B cell (primary cell): ENCODE results near the gene LNPK. TPM values are rescaled to one million over a fixed set of nuclear protein-coding genes. Genes with fewer than 3 reads are reported as not detected.

Experiments used
- ATAC-seq: fragments of 200-7000 bp; cut with Tn5 transposase; one replicate; pipeline ENCODE4 v1.10.0; 2021; ENCODE audit warnings: low read depth, mild to moderate bottlenecking, moderate number of reproducible peaks, moderate library complexity
- CTCF ChIA-PET: fragments of 350-600 bp; sonication (Branson Sonifier 250); formaldehyde crosslinking; loops from one replicate; lab custom pipeline; 2021; ENCODE audit warnings: antibody characterized with exemption, inconsistent platforms; lab: Charles Lee
- POLR2A ChIA-PET: fragments of 350-600 bp; sonication (Branson Sonifier 250); formaldehyde crosslinking; loops from one replicate; lab custom pipeline; 2021; ENCODE audit warnings: antibody characterized with exemption; lab: Charles Lee
- DNase-seq: peaks from one replicate; pipeline ENCODE4 v3.0.0; 2013
- H2AFZ ChIP-seq: 2 replicates; pipeline ENCODE4 v1.6.1; 2012; ENCODE audit warnings: mild to moderate bottlenecking, low read depth, low read length; ENCODE audit not compliant: insufficient read depth, poor library complexity, severe bottlenecking
- H3K27ac ChIP-seq, 2 donors: 1 replicate in 1 of 2; 2 replicates in 1 of 2; pipeline ENCODE4 v1.5.1; 2012 to 2013; ENCODE audit warnings: low read length in 2 of 2, mild to moderate bottlenecking in 2 of 2, moderate library complexity in 1 of 2
- H3K27me3 ChIP-seq, 4 experiments: fragments of 200-600 bp in 1 of 4; sonication (generic) in 1 of 4; replicated peaks in 1 of 4; 1 replicate in 2 of 4; 2 replicates in 2 of 4; pipeline versions ENCODE4 v1.6.1 to v1.7.0; 2013 to 2016; ENCODE audit warnings: low read length in 3 of 4, mild to moderate bottlenecking in 2 of 4, mixed read lengths in 1 of 4, moderate library complexity in 1 of 4; ENCODE audit not compliant: insufficient read depth in 4 of 4, control insufficient read depth in 3 of 4; ENCODE audit errors: control extremely low read depth in 1 of 4
- H3K36me3 ChIP-seq, 2 experiments: replicated peaks in 1 of 2; 1 replicate in 1 of 2; 2 replicates in 1 of 2; pipeline versions ENCODE4 v1.6.1 to v1.7.1; 2013; ENCODE audit warnings: low read length in 1 of 2; ENCODE audit not compliant: insufficient read depth in 2 of 2, control insufficient read depth in 1 of 2; ENCODE audit errors: control extremely low read depth in 1 of 2, extremely low read depth in 1 of 2
- H3K4me1 ChIP-seq, 2 donors: fragments of 200-600 bp in 1 of 2; sonication (generic) in 1 of 2; 1 replicate in 1 of 2; 2 replicates in 1 of 2; pipeline versions ENCODE4 v1.5.1 to v1.6.1; 2013 to 2017; ENCODE audit warnings: low read length in 2 of 2; ENCODE audit not compliant: control insufficient read depth in 2 of 2, insufficient read depth in 2 of 2
- H3K4me2 ChIP-seq: replicated peaks from 2 replicates; pipeline ENCODE3; 2012; ENCODE audit warnings: mild to moderate bottlenecking, low read depth, low read length; ENCODE audit not compliant: poor library complexity, severe bottlenecking
- H3K4me3 ChIP-seq, 5 experiments: fragments of 200-600 bp in 1 of 5; sonication (generic) in 1 of 5; 1 replicate in 3 of 5; 2 replicates in 2 of 5; pipeline versions ENCODE4 v1.5.1 to v1.7.0; 2011 to 2016; ENCODE audit warnings: low read length in 4 of 5, mild to moderate bottlenecking in 4 of 5, low read depth in 2 of 5, control low read depth in 1 of 5, moderate library complexity in 1 of 5; ENCODE audit not compliant: insufficient read depth in 1 of 5; ENCODE audit errors: control extremely low read depth in 1 of 5, extremely low read depth in 1 of 5
- H3K79me2 ChIP-seq: fragments of 200-600 bp; sonication (generic); one replicate; pipeline ENCODE4 v1.6.0; 2016; ENCODE audit warnings: low read length; ENCODE audit not compliant: control insufficient read depth, insufficient read depth
- H3K9ac ChIP-seq: fragments of 200-600 bp; sonication (generic); 2 replicates; pipeline ENCODE4 v1.6.1; 2017; ENCODE audit warnings: mild to moderate bottlenecking, low read length, moderate library complexity
- H3K9me3 ChIP-seq, 3 donors: one replicate each; pipeline versions ENCODE4 v1.6.1 to v1.7.1; 2013; ENCODE audit warnings: low read length in 2 of 3; ENCODE audit not compliant: control insufficient read depth in 2 of 3, insufficient read depth in 1 of 3; ENCODE audit errors: control extremely low read depth in 1 of 3
- H4K20me1 ChIP-seq: 2 replicates; pipeline ENCODE4 v1.6.0; 2012; ENCODE audit warnings: mild to moderate bottlenecking, low read length; ENCODE audit not compliant: insufficient read depth, control insufficient read depth, poor library complexity, severe bottlenecking
- H3K27ac Mint-ChIP-seq: one replicate; pipeline ENCODE4 v1.8.0; 2021; ENCODE audit warnings: mixed read lengths
- H3K27me3 Mint-ChIP-seq: one replicate; pipeline ENCODE4 v1.8.0; 2021; ENCODE audit warnings: mixed read lengths
- H3K4me1 Mint-ChIP-seq: one replicate; pipeline ENCODE4 v1.8.0; 2021; ENCODE audit warnings: mixed read lengths
- H3K4me3 Mint-ChIP-seq: one replicate; pipeline ENCODE4 v1.8.0; 2021; ENCODE audit warnings: mixed read lengths
- H3K9me3 Mint-ChIP-seq: one replicate; pipeline ENCODE4 v1.8.0; 2022; ENCODE audit warnings: mixed read lengths; ENCODE audit not compliant: insufficient read depth
- CTCF ChIP-seq: fragments of 200-600 bp; IDR thresholded peaks from one replicate; pipeline ENCODE4 v1.8.0; 2022; ENCODE audit warnings: antibody characterized with exemption, mild to moderate bottlenecking
- EZH2 ChIP-seq: IDR thresholded peaks from 2 replicates; pipeline ENCODE4 v1.6.1; 2012; ENCODE audit warnings: borderline replicate concordance, low read depth, mild to moderate bottlenecking, moderate library complexity, low read length; ENCODE audit not compliant: insufficient read depth, poor library complexity, severe bottlenecking
- WGBS: methylation state at CpG from one replicate; pipeline ENCODE4 v1.1.5; 2013; ENCODE audit warnings: missing lambda C conversion rate; ENCODE audit not compliant: insufficient coverage; 5-methylcytosine and 5-hydroxymethylcytosine counted together
- intact Hi-C: fragments of 100-400 bp; cut with micrococcal nuclease; formaldehyde crosslinking; loops from one replicate; pipeline ENCODE4 v1.10.0; 2022
- polyA plus RNA-seq: library from polyadenylated mRNA; depleted of rRNA; stranded (reverse); fragments of >200 nt; gene quantifications from 2 replicates; pipeline ENCODE4 v1.2.3, GENCODE V29; 2012
- total RNA-seq, 2 donors: library from RNA; stranded (reverse); fragments of 120-200 nt in 1 of 2; gene quantifications; 1 replicate in 1 of 2; 2 replicates in 1 of 2; pipeline versions ENCODE4 v1.2.3 to v1.2.4, GENCODE V29; 2013 to 2022

Gene LNPK
- total and polyA plus RNA-seq, 2 donors (not counting 1 experiment from before 2014, with no cell fraction given): 3.2 to 15.9 TPM

GRCh38 chr2:175879679-175880078 is 122.4 kb downstream of the LNPK start:
- Histone ChIP-seq H3K79me2 (no peaks in the 10 kb centered on the region), H3K9me3 (no peaks in the 10 kb centered on the region), H2AFZ (no peak overlapping the region), H4K20me1 (no peaks in the 10 kb centered on the region), H3K27me3 (no peaks in the 10 kb centered on the region), H3K27ac (no peak overlapping the region), H3K36me3 (no peaks in the 10 kb centered on the region), H3K4me3 (no peak overlapping the region), H3K9ac (no peak overlapping the region), H3K4me2 (no peak overlapping the region), H3K4me1 (no peaks in the 10 kb centered on the region)
- no peaks in the 10 kb centered on the region for H3K4me1 Mint-ChIP-seq
- TF ChIP-seq CTCF (no peak), EZH2 (no peak)
- intact Hi-C loops: no loop called here
- H3K4me3 Mint-ChIP-seq: no peak overlapping the region
- ATAC-seq: no peak
- H3K27ac Mint-ChIP-seq: no peak overlapping the region
- H3K27me3 Mint-ChIP-seq: no peaks in the 10 kb centered on the region
- H3K9me3 Mint-ChIP-seq: no peaks in the 10 kb centered on the region
- ChIA-PET CTCF (no interaction called here), POLR2A (no interaction called here)
- WGBS: 100% methylated on average over 2 of the region's 3 CpGs
- DNase-seq: no peak

- H4K20me1 ChIP-seq: no peaks in the 10 kb centered on the region
- H2AFZ ChIP-seq: no peak overlapping the region
- no peaks in the 10 kb centered on the region for H3K27me3 ChIP-seq
- no peaks in the 10 kb centered on the region for H3K79me2 ChIP-seq
- H3K4me1 ChIP-seq: no peaks in the 10 kb centered on the region
- no peak overlapping the region for H3K4me3 ChIP-seq
- H3K4me3 Mint-ChIP-seq: no peak overlapping the region
- no peaks in the 10 kb centered on the region for H3K4me1 Mint-ChIP-seq
- no peak overlapping the region for H3K4me2 ChIP-seq
- no peak overlapping the region for H3K27ac ChIP-seq
- H3K9ac ChIP-seq: no peak overlapping the region
- no peaks in the 10 kb centered on the region for H3K9me3 Mint-ChIP-seq
- WGBS: 50% methylated on average over 2 of the region's 3 CpGs
- ChIA-PET CTCF (interaction anchor here (0.7 kb wide), 1 partner anchor 11 kb away, joined by 3 read pairs; no protein-coding TSS in a partner anchor), POLR2A (no interaction called here)
- TF ChIP-seq EZH2 (no peak), CTCF (no peak)
- H3K27ac Mint-ChIP-seq: no peak overlapping the region
- intact Hi-C loops: no loop called here
- H3K9me3 ChIP-seq: no peaks in the 10 kb centered on the region
- no peaks in the 10 kb centered on the region for H3K27me3 Mint-ChIP-seq
- DNase-seq (no peak), ATAC-seq (no peak)
- no peaks in the 10 kb centered on the region for H3K36me3 ChIP-seq
Measured at GRCh38 chr2:175877845-175878544, 124.1 kb downstream of the LNPK start.
